Tibial nerve (tissue), 3 donors: ENCODE data around the gene NOSTRIN.

Experiments used
- CTCF ChIP-seq, 5 experiments: fragments of 200-600 bp in 3 of 5; fragments of 450-650 bp in 2 of 5; sonication (generic) in 3 of 5; IDR thresholded peaks; one replicate each; pipeline ENCODE4 v1.5.1; 2016 to 2019; ENCODE audit warnings: antibody characterized with exemption in 5 of 5, mild to moderate bottlenecking in 3 of 5, moderate library complexity in 2 of 5
- POLR2A ChIP-seq, 2 donors: fragments of 450-650 bp; IDR thresholded peaks; one replicate each; pipeline ENCODE4 v1.6.1; 2017; ENCODE audit warnings: antibody characterized with exemption in 2 of 2, mild to moderate bottlenecking in 2 of 2, moderate library complexity in 2 of 2

DNA sequence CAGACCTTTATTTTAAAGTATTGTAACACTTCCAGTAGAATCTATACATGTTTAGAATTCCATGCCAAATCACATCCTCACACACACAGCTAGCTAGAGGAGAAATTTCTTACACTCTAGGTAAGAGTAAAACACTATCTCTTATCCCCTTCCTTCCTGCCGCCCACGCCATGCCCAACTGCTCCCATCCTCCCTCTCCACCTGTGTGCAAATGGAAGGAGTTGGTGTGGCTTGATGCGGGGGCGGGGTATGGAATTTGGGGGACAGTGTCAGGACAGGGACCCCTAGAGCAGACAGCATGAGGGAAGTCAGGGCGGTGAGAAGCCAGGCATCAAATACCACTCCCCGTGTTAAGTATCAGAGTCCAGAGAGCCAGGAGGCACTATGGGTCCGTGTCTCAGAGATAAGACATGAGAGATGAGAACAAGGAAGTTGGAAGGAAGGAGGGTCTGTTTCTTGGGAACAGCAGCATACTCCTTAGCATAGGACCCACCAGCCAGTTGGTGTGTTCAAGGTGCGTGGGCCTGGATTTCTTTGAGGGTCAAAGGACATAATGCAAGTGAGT is 48.6 kb upstream of the NOSTRIN start:
- TF ChIP-seq POLR2A (IDR thresholded peaks at IDR 0.05): no peak
- no peak for TF ChIP-seq CTCF (IDR thresholded peaks at IDR 0.05)
